ENCODE measurements around the gene NEDD4L.

Gene NEDD4L

GRCh38 chr18:58402951-58403702 lies 359.1 kb downstream of the NEDD4L start:
- Histone ChIP-seq H3K9me3 (ENCODE audit: control insufficient read depth, insufficient read depth, low read depth, low read length) (no peaks in the 10 kb centered on the region), H3K36me3 (ENCODE audit: control insufficient read depth in 2 of 2, insufficient read depth in 1 of 2, low read length in 2 of 2) (no peaks in the 10 kb centered on the region), H3K27ac (ENCODE audit: extremely low read depth, low read depth, low read length) (0 out of 2 replicates have a peak overlapping the region, but pooled peaks have one; percentile 16), H3K4me3 (ENCODE audit: low read depth, low read length) (no peak overlapping the region), H3K4me1 (ENCODE audit: control insufficient read depth, insufficient read depth, low read length) (peaks cover 5% of the 10 kb centered on the region)
- ChIA-PET CTCF (interaction anchor here (0.8 to 2.1 kb wide), 3 partner anchors 93 to 366 kb away, joined by 3 to 8 read pairs (median 4); no protein-coding TSS in a partner anchor), POLR2A (no interaction called here)
- peak; percentile 34; the same call in 1 of the 2 replicates for TF ChIP-seq PRDM4 (tag by site-specific recombination; IDR thresholded peaks at IDR 0.05)
- no peak for TF ChIP-seq GLI2 (tag by site-specific recombination; IDR thresholded peaks at IDR 0.05; ENCODE audit: borderline replicate concordance, low read depth)
- no peak for TF ChIP-seq ZNF639 (tag by site-specific recombination; IDR thresholded peaks at IDR 0.05)

DNA sequence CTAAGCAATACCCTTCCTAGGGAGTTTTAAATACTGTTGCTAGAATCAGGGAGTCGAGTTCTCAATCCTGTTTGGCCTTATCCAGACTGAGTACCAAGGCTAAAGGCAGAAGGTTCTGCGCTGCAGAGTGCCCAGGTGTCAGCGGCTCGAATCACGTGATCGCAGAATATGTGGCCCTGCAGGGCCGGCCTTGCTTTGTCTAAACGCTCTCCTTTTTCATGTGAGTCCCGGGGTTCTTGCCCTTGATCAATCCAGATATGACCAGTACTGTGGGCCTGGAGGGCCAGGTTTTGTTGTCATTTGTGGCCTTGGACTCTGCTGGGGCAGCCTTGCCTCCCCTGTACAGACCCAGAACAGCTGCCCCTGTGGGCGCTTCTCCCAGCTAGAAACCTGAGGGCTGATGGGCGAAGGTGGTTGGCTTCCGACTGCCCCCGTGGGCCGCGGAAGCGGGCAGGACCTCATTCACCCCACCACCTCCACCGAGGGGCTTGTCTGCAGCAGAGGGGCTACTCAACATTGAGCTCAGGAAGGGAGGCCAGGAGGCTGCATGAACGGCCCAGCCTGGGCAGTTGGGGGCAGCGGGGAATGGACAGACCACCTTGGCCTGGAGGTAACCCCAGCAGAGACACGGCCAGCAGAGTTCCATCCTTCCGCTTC lies 359.9 kb downstream of the NEDD4L start:
- Histone ChIP-seq H3K9me3 (ENCODE audit: control insufficient read depth, insufficient read depth, low read depth, low read length) (no peaks in the 10 kb centered on the region), H3K4me3 (ENCODE audit: low read depth, low read length) (no peak overlapping the region), H3K27ac (ENCODE audit: extremely low read depth, low read depth, low read length) (no peak overlapping the region), H3K4me1 (ENCODE audit: control insufficient read depth, insufficient read depth, low read length) (peaks cover 5% of the 10 kb centered on the region), H3K36me3 (ENCODE audit: control insufficient read depth in 2 of 2, insufficient read depth in 1 of 2, low read length in 2 of 2) (no peaks in the 10 kb centered on the region)
- CTCF ChIA-PET = no interaction called here
- TF ChIP-seq MYNN (tag by site-specific recombination; IDR thresholded peaks at IDR 0.05; ENCODE audit: borderline replicate concordance) (no peak), HOXD13 (CRISPR knock-in tag; IDR thresholded peaks at IDR 0.05; ENCODE audit: borderline replicate concordance) (no peak), ZNF692 (tag by site-specific recombination; IDR thresholded peaks at IDR 0.05) (no peak), ZNF302 (tag by site-specific recombination; IDR thresholded peaks at IDR 0.05; ENCODE audit: low read depth) (no peak), ZNF239 (tag by site-specific recombination; IDR thresholded peaks at IDR 0.05) (no peak), ZNF24 (tag by site-specific recombination; IDR thresholded peaks at IDR 0.05) (no peak), ZNF510 (tag by site-specific recombination; IDR thresholded peaks at IDR 0.05; ENCODE audit: insufficient replicate concordance) (no peak), ZNF449 (tag by site-specific recombination; IDR thresholded peaks at IDR 0.05) (no peak), ZNF214 (tag by site-specific recombination; IDR thresholded peaks at IDR 0.05; ENCODE audit: borderline replicate concordance) (no peak), ZNF707 (tag by site-specific recombination; IDR thresholded peaks at IDR 0.05) (no peak), ZNF623 (tag by site-specific recombination; IDR thresholded peaks at IDR 0.05) (no peak), ZSCAN23 (tag by site-specific recombination; IDR thresholded peaks at IDR 0.05) (no peak), ZNF549 (tag by site-specific recombination; IDR thresholded peaks at IDR 0.05) (no peak), TRIM28 (IDR thresholded peaks at IDR 0.05; ENCODE audit: borderline replicate concordance, low read length) (no peak)
- POLR2A ChIA-PET = no interaction called here
